ENCODE measurements around the gene EIF5B.
"Not testable (repeated sequence)": the region's sequence is repeated elsewhere in the genome, so short reads cannot be mapped to it uniquely, and the experiment has no call there.

- TF ChIP-seq CTCF (IDR thresholded peaks at IDR 0.05; ENCODE audit: low read length); EZH2 (IDR thresholded peaks at IDR 0.05; ENCODE audit: borderline replicate concordance, low read length): not testable (repeated sequence)
These were observed 17.6 kb downstream of the EIF5B start for GRCh38 chr2:99354825-99355224.
